ENCODE measurements around the gene PARP12.

Gene PARP12

GRCh38 chr7:140004672-140005071, 58.1 kb downstream of the PARP12 start:
- no peaks in the 10 kb centered on the region for H4K20me1 ChIP-seq (ENCODE audit: insufficient read depth, low read length)
- H3F3A ChIP-seq (ENCODE audit: insufficient read depth, low read length): no peaks in the 10 kb centered on the region

GRCh38 chr7:140003913-140004382, 58.8 kb downstream of the PARP12 start:
- Histone ChIP-seq H3K4me3 (ENCODE audit: low read depth, low read length, poor library complexity, severe bottlenecking) (no peak overlapping the region), H3K36me3 (ENCODE audit: insufficient read depth, low read length) (no peaks in the 10 kb centered on the region), H3K4me1 (ENCODE audit: insufficient read depth, low read length, severe bottlenecking) (no peaks in the 10 kb centered on the region), H3K9ac (ENCODE audit: low read length) (no peak overlapping the region), H3K4me2 (ENCODE audit: low read length) (no peak overlapping the region), H3K79me2 (ENCODE audit: insufficient read depth, low read length) (no peaks in the 10 kb centered on the region), H3K27ac (ENCODE audit: low read depth, low read length, poor library complexity, severe bottlenecking) (no peak overlapping the region), H3K9me3 (ENCODE audit: low read length) (no peaks in the 10 kb centered on the region), H3F3A (ENCODE audit: insufficient read depth, low read length) (no peaks in the 10 kb centered on the region), H2AFZ (ENCODE audit: low read length) (no peak overlapping the region), H3K27me3 (ENCODE audit: insufficient read depth, low read length) (no peaks in the 10 kb centered on the region; the same call in 1 of the 2 replicates), H4K20me1 (ENCODE audit: insufficient read depth, low read length) (no peaks in the 10 kb centered on the region), H3K9me2 (ENCODE audit: low read depth, low read length) (no peaks in the 10 kb centered on the region)
- TF ChIP-seq CTCF (IDR thresholded peaks at IDR 0.05; ENCODE audit: low read length) (peak; percentile 84), EZH2 (IDR thresholded peaks at IDR 0.05; ENCODE audit: borderline replicate concordance, low read length) (no peak)

More at GRCh38 chr7:140004672-140005071, 58.1 kb downstream of the PARP12 start:
- H3K4me3 ChIP-seq (ENCODE audit: low read depth, low read length, poor library complexity, severe bottlenecking): no peak overlapping the region
- TF ChIP-seq EZH2 (IDR thresholded peaks at IDR 0.05; ENCODE audit: borderline replicate concordance, low read length) (no peak), CTCF (IDR thresholded peaks at IDR 0.05; ENCODE audit: low read length) (no peak)
- H3K4me2 ChIP-seq (ENCODE audit: low read length): no peak overlapping the region
- no peaks in the 10 kb centered on the region for H3K9me2 ChIP-seq (ENCODE audit: low read depth, low read length)
- no peaks in the 10 kb centered on the region for H3K4me1 ChIP-seq (ENCODE audit: insufficient read depth, low read length, severe bottlenecking)
- H3K27ac ChIP-seq (ENCODE audit: low read depth, low read length, poor library complexity, severe bottlenecking): no peak overlapping the region
- no peaks in the 10 kb centered on the region for H3K79me2 ChIP-seq (ENCODE audit: insufficient read depth, low read length)
- H3K27me3 ChIP-seq (ENCODE audit: insufficient read depth, low read length): no peaks in the 10 kb centered on the region; the same call in 1 of the 2 replicates
- no peak overlapping the region for H3K9ac ChIP-seq (ENCODE audit: low read length)
- H2AFZ ChIP-seq (ENCODE audit: low read length): no peak overlapping the region
- no peaks in the 10 kb centered on the region for H3K36me3 ChIP-seq (ENCODE audit: insufficient read depth, low read length)
- H3K9me3 ChIP-seq (ENCODE audit: low read length): no peaks in the 10 kb centered on the region

GRCh38 chr7:140000666-140001268, 62.0 kb downstream of the PARP12 start:
- Histone ChIP-seq H3K27me3 (ENCODE audit: insufficient read depth, low read length) (no peaks in the 10 kb centered on the region), H4K20me1 (ENCODE audit: insufficient read depth, low read length) (no peaks in the 10 kb centered on the region), H2AFZ (ENCODE audit: low read length) (no peak overlapping the region), H3K4me2 (ENCODE audit: low read length) (no peak overlapping the region), H3K4me3 (ENCODE audit: low read depth, low read length, poor library complexity, severe bottlenecking) (no peak overlapping the region), H3K9me2 (ENCODE audit: low read depth, low read length) (no peaks in the 10 kb centered on the region), H3K9ac (ENCODE audit: low read length) (no peak overlapping the region), H3K79me2 (ENCODE audit: insufficient read depth, low read length) (no peaks in the 10 kb centered on the region), H3K27ac (ENCODE audit: low read depth, low read length, poor library complexity, severe bottlenecking) (no peak overlapping the region), H3K9me3 (ENCODE audit: low read length) (no peaks in the 10 kb centered on the region), H3K36me3 (ENCODE audit: insufficient read depth, low read length) (no peaks in the 10 kb centered on the region), H3F3A (ENCODE audit: insufficient read depth, low read length) (no peaks in the 10 kb centered on the region), H3K4me1 (ENCODE audit: insufficient read depth, low read length, severe bottlenecking) (no peaks in the 10 kb centered on the region)
- TF ChIP-seq CTCF (IDR thresholded peaks at IDR 0.05; ENCODE audit: low read length): no peak
- TF ChIP-seq EZH2 (IDR thresholded peaks at IDR 0.05; ENCODE audit: borderline replicate concordance, low read length): no peak
